ENCODE data around the gene SLC39A11. TPM values are rescaled to one million over a fixed set of nuclear protein-coding genes. Genes with fewer than 3 reads are reported as not detected.

SLC39A11 gene
- total RNA-seq, 1 experiment from 2014 or later = 46.4 TPM

DNA sequence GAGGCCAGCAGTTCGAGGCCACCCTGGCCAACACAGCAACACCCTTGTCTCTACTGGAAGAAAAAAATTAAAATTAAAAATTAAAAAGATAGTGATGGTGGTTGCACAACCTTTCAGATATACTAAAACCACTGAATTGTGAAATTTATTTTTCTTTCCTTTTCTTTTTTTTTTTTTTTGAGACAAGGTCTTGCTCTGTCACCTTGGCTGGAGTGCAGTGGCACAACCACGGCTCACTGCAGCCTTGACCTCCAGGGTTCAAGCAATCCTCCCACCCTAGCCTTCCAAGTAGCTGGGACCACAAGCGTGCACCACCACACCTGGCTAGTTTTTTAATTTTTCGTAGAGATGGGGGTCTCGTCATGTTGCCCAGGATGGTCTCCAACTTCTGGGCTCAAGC is 254.4 kb downstream of the SLC39A11 start:
- Histone ChIP-seq H4K20me1 (ENCODE audit: insufficient read depth) (no peaks in the 10 kb centered on the region), H3K4me2 (ENCODE audit: low read length) (no peak overlapping the region), H3K4me3 (replicated peaks in 1 of 2; ENCODE audit: low read depth in 1 of 2, low read length in 2 of 2) (no peak overlapping the region), H3K4me1 (ENCODE audit: control insufficient read depth in 1 of 2, insufficient read depth in 2 of 2, low read length in 2 of 2) (no peaks in the 10 kb centered on the region), H2AFZ (ENCODE audit: low read depth, low read length, poor library complexity, severe bottlenecking) (no peak overlapping the region), H3K36me3 (ENCODE audit: control insufficient read depth in 1 of 2, insufficient read depth in 2 of 2, low read length in 2 of 2) (no peaks in the 10 kb centered on the region), H3K9me3 (ENCODE audit: control insufficient read depth in 1 of 2, insufficient read depth in 1 of 2, low read depth in 1 of 2, low read length in 2 of 2) (no peaks in the 10 kb centered on the region; a peak in 2 of 4 replicates), H3K9ac (ENCODE audit: low read length) (no peak overlapping the region), H3K79me2 (ENCODE audit: insufficient read depth, low read length) (no peaks in the 10 kb centered on the region), H3K27me3 (ENCODE audit: insufficient read depth, low read length) (no peaks in the 10 kb centered on the region), H3K9me2 (ENCODE audit: insufficient read depth) (no peaks in the 10 kb centered on the region), H3K27ac (ENCODE audit: low read depth, low read length) (no peak overlapping the region)
- ATAC-seq (no peak), DNase-seq (ENCODE audit: low read depth, low spot score) (no peak)
- RAD21 ChIA-PET (ENCODE audit: low non-redundant PET in 1 of 2, low total read pairs in 2 of 2, uncharacterized antibody in 2 of 2, unreplicated experiment in 2 of 2) = no interaction called here
- POLR2A ChIA-PET = no interaction called here
- TF ChIP-seq, protein P1, sequence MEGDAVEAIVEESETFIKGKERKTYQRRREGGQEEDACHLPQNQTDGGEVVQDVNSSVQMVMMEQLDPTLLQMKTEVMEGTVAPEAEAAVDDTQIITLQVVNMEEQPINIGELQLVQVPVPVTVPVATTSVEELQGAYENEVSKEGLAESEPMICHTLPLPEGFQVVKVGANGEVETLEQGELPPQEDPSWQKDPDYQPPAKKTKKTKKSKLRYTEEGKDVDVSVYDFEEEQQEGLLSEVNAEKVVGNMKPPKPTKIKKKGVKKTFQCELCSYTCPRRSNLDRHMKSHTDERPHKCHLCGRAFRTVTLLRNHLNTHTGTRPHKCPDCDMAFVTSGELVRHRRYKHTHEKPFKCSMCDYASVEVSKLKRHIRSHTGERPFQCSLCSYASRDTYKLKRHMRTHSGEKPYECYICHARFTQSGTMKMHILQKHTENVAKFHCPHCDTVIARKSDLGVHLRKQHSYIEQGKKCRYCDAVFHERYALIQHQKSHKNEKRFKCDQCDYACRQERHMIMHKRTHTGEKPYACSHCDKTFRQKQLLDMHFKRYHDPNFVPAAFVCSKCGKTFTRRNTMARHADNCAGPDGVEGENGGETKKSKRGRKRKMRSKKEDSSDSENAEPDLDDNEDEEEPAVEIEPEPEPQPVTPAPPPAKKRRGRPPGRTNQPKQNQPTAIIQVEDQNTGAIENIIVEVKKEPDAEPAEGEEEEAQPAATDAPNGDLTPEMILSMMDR (IDR thresholded peaks at IDR 0.05 in 2 of 3, conservative IDR thresholded peaks at IDR 0.05 in 1 of 3; ENCODE audit: borderline replicate concordance in 1 of 3, insufficient read depth in 1 of 3, low read depth in 2 of 3, low read length in 2 of 3) = no peak
- TF ChIP-seq ZFX (IDR thresholded peaks at IDR 0.05) (no peak), FOSL1 (IDR thresholded peaks at IDR 0.05; ENCODE audit: low read depth) (no peak), JUND (IDR thresholded peaks at IDR 0.05) (no peak), POLR2A (IDR thresholded peaks at IDR 0.05; ENCODE audit: borderline replicate concordance, extremely low read depth, insufficient read depth, insufficient read length) (no peak), EZH2phosphoT487 (IDR thresholded peaks at IDR 0.05; ENCODE audit: borderline replicate concordance) (no peak), MAX (IDR thresholded peaks at IDR 0.05) (no peak), EGR1 (IDR thresholded peaks at IDR 0.05; ENCODE audit: low read depth) (no peak), CBX3 (IDR thresholded peaks at IDR 0.05; ENCODE audit: low read depth) (no peak), EZH2 (IDR thresholded peaks at IDR 0.05) (no peak), CEBPB (IDR thresholded peaks at IDR 0.05; ENCODE audit: low read depth) (no peak), REST (IDR thresholded peaks at IDR 0.05; ENCODE audit: low read depth) (no peak), ATF3 (IDR thresholded peaks at IDR 0.05) (no peak), YY1 (IDR thresholded peaks at IDR 0.05; ENCODE audit: extremely low read depth, insufficient replicate concordance, low read depth, low read length) (no peak), SP1 (IDR thresholded peaks at IDR 0.05; ENCODE audit: low read depth) (no peak), TCF7L2 (IDR thresholded peaks at IDR 0.05; ENCODE audit: borderline replicate concordance, extremely low read depth, insufficient read depth, insufficient read length) (no peak), ELF1 (IDR thresholded peaks at IDR 0.05; ENCODE audit: borderline replicate concordance, low read depth) (no peak)
- CTCF ChIA-PET = no interaction called here
- no TSS peak for BruUV-seq (replicated peaks)
- intact Hi-C loops (cut with micrococcal nuclease) = no loop called here
